Measurements from ENCODE around the gene KRT75.

KRT75 gene

GRCh38 chr12:52474212-52474611 is 40.0 kb upstream of the KRT75 start:
- no peaks in the 10 kb centered on the region for H3K9me2 ChIP-seq (replicated peaks; ENCODE audit: low read depth, low read length)
- H3K4me3 ChIP-seq (ENCODE audit: low read length, poor library complexity, severe bottlenecking) = no peak overlapping the region
- no peak overlapping the region for H3K4me2 ChIP-seq (ENCODE audit: low read depth, low read length, poor library complexity, severe bottlenecking)
- no peaks in the 10 kb centered on the region for H3K36me3 ChIP-seq (ENCODE audit: insufficient read depth, low read length)
- no peaks in the 10 kb centered on the region for H3K27me3 ChIP-seq (ENCODE audit: insufficient read depth, low read length, poor library complexity, severe bottlenecking)
- TF ChIP-seq EZH2phosphoT487 (IDR thresholded peaks at IDR 0.05; ENCODE audit: borderline replicate concordance) (no peak), CTCF (conservative IDR thresholded peaks at IDR 0.05; ENCODE audit: low read length) (no peak)
- no peaks in the 10 kb centered on the region for H3K79me2 ChIP-seq (ENCODE audit: insufficient read depth, low read length)
- H3K9ac ChIP-seq (ENCODE audit: low read depth, low read length, poor library complexity, severe bottlenecking) = no peak overlapping the region
- H3F3A ChIP-seq (ENCODE audit: low read depth) = no peaks in the 10 kb centered on the region
- no peak overlapping the region for H2AFZ ChIP-seq (ENCODE audit: low read length)
- no peaks in the 10 kb centered on the region for H4K20me1 ChIP-seq (ENCODE audit: insufficient read depth, low read length, poor library complexity, severe bottlenecking)
- H3K9me3 ChIP-seq (ENCODE audit: insufficient read depth, low read depth, low read length) = no peaks in the 10 kb centered on the region
- H3K4me1 ChIP-seq (ENCODE audit: insufficient read depth, low read length, poor library complexity, severe bottlenecking) = no peaks in the 10 kb centered on the region

GRCh38 chr12:52473768-52474167 is 39.6 kb upstream of the KRT75 start, which contains the start of gene KRT6C:
TSS of gene KRT6C (minus strand) at chr12:52473805. CDS start at chr12:52473737, 68 bp downstream.
- Histone ChIP-seq H3K4me3 (ENCODE audit: low read length, poor library complexity, severe bottlenecking) (no peak within 1 kb of the TSS), H3K4me1 (ENCODE audit: insufficient read depth, low read length, poor library complexity, severe bottlenecking) (no peaks in the 10 kb centered on the region), H3K9me3 (ENCODE audit: insufficient read depth, low read depth, low read length) (no peaks in the 10 kb centered on the region), H3K27me3 (ENCODE audit: insufficient read depth, low read length, poor library complexity, severe bottlenecking) (no peaks in the 10 kb centered on the region), H2AFZ (ENCODE audit: low read length) (no peak within 1 kb of the TSS), H3F3A (ENCODE audit: low read depth) (no peaks in the 10 kb centered on the region), H4K20me1 (ENCODE audit: insufficient read depth, low read length, poor library complexity, severe bottlenecking) (no peaks in the 10 kb centered on the region), H3K4me2 (ENCODE audit: low read depth, low read length, poor library complexity, severe bottlenecking) (no peak within 1 kb of the TSS), H3K9ac (ENCODE audit: low read depth, low read length, poor library complexity, severe bottlenecking) (no peak within 1 kb of the TSS), H3K79me2 (ENCODE audit: insufficient read depth, low read length) (no peaks in the 10 kb centered on the region), H3K9me2 (replicated peaks; ENCODE audit: low read depth, low read length) (no peaks in the 10 kb centered on the region), H3K36me3 (ENCODE audit: insufficient read depth, low read length) (no peaks in the 10 kb centered on the region)
- TF ChIP-seq EZH2phosphoT487 (IDR thresholded peaks at IDR 0.05; ENCODE audit: borderline replicate concordance) = no peak
- no peak for TF ChIP-seq CTCF (conservative IDR thresholded peaks at IDR 0.05; ENCODE audit: low read length)

- Histone ChIP-seq H3K9me2 (replicated peaks; ENCODE audit: low read depth, low read length) (no peaks in the 10 kb centered on the region), H3F3A (ENCODE audit: low read depth) (no peaks in the 10 kb centered on the region), H2AFZ (ENCODE audit: low read length) (no peak overlapping the region), H3K36me3 (ENCODE audit: insufficient read depth, low read length) (no peaks in the 10 kb centered on the region), H3K79me2 (ENCODE audit: insufficient read depth, low read length) (no peaks in the 10 kb centered on the region), H3K4me3 (ENCODE audit: low read length, poor library complexity, severe bottlenecking) (no peak overlapping the region), H3K27me3 (ENCODE audit: insufficient read depth, low read length, poor library complexity, severe bottlenecking) (no peaks in the 10 kb centered on the region), H3K4me2 (ENCODE audit: low read depth, low read length, poor library complexity, severe bottlenecking) (no peak overlapping the region), H3K9ac (ENCODE audit: low read depth, low read length, poor library complexity, severe bottlenecking) (no peak overlapping the region), H4K20me1 (ENCODE audit: insufficient read depth, low read length, poor library complexity, severe bottlenecking) (no peaks in the 10 kb centered on the region), H3K4me1 (ENCODE audit: insufficient read depth, low read length, poor library complexity, severe bottlenecking) (no peaks in the 10 kb centered on the region), H3K9me3 (ENCODE audit: insufficient read depth, low read depth, low read length) (no peaks in the 10 kb centered on the region)
- no peak for TF ChIP-seq CTCF (conservative IDR thresholded peaks at IDR 0.05; ENCODE audit: low read length)
These were observed 35.7 kb upstream of the KRT75 start for GRCh38 chr12:52469853-52470252.
